Measurements from ENCODE around the gene LPAR2.

The LPAR2 gene

DNA sequence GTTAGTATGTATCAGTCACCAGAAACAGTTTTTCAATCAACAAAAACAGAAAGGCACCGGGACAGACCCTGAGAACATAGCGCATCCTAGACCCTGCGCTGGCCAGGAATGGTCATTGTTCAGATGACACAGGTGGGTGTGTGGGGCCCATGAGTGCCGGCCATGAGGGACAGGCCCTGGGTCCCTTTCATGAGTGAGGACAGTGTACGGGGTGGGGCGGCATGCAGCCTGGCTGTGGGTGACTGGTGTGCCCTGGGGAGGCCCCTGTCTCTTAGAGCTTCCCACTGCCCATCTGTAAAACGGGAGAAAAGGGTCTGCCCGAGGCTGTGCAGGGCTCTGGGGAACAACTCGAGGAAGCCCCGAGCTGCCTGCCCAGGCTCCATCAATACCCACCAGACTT is 35.3 kb downstream of the LPAR2 start:
- no peak for DNase-seq

DNA sequence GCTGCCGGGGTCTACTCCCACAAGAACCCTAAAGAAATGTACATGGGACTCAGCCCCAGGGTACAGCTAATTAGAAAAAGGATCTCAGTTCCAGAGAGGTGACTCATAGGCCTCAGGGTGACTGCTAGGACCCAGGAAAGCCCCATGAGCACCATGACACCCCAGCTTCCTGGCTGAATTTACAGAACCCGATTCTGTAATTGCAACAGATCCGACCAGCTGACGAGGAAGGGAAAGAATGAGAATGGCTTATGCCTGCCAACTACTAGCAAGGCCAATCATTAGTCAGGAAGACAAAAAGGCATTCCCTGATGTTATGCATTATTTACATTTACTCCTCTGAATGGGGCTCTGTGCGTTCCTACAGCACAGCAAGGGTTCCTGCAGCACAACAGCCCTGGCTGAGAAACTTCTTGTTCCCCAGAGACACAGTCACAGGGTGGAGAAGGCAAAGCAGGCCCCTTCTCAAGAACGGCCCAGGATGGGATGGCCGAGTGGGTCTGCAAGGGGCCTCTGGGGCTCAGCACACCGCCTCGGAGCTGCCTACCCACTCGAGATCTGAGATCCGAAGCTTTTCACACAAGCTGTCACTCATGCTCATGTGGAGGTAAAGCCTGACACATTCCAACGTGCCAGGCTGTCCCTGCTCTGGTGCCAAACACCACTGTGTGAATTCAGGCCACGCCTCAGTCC is 36.7 kb downstream of the LPAR2 start:
- DNase-seq, result peak; percentile 85

GRCh38 chr19:19588546-19588945 is 39.5 kb downstream of the LPAR2 start:
- DNase-seq, result no peak

- no peak for DNase-seq
These were observed 40.2 kb downstream of the LPAR2 start for GRCh38 chr19:19587771-19588170.

DNA sequence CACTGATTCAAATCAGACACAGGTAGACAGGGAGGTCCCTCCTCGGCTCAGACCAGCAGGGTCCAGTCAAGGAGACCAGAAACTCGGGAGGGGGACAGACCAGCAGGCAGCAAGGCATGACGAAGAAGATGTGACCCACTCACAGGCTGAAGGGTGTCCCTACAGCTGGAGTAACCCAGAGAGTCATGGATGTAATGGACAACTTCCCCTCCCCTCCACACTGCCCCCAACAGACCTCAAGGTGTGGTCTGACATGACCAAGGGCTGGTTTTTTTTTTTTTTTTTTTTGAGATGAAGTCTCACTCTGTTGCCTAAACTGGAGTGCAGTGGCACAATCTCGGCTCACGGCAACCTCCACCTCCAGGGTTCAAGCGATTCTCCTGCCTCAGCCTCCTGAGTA is 43.7 kb downstream of the LPAR2 start:
- no peak for DNase-seq

- DNase-seq, result no peak
These were observed 45.5 kb downstream of the LPAR2 start for GRCh38 chr19:19582471-19582870.

GRCh38 chr19:19581391-19581790 is 46.6 kb downstream of the LPAR2 start:
- no peak for DNase-seq

DNA sequence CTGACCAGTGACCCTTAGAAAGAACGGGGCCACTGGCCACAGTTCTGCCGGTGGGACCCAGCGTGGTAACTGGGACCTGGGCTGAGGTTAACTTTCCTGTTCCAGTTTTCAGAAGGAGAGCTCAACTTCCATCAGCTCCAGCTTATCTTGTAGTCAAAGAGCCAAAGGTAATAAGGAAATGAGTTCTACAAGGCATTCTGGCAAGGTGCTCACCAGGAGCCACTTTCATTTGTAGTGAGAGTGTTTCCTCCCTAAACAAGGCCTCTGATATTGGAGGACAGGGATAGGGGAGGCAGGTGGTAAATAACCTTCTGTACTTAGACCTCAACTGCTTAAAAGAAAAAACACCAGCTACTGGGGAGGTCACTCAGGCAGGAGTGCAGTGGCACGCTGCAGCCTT is 47.6 kb downstream of the LPAR2 start:
- DNase-seq, result no peak

GRCh38 chr19:19579533-19580361 is 48.3 kb downstream of the LPAR2 start:
- DNase-seq, result no peak

DNA sequence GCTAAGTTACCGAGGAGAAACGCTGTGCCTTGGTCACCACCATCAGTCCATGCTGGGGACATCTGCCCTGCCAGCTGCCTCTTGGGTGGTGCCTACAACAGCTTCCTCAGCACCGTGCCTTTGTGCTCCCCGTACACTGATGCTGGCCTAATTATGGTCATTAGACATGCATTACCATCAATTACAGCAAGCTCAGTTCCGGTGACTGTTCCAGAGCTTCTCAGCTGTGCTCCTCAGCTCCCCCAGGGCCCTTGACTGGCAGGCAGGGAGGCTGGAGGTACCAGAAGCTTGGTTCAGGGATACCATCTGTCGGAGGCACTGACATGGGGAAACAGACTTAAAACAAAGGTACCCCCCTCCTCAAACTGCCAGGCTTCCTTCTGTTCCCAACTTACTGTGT is 49.8 kb downstream of the LPAR2 start:
- no peak for DNase-seq

- DNase-seq, result no peak
These were observed 52.6 kb downstream of the LPAR2 start for GRCh38 chr19:19575411-19575810.

Data from CD4-positive, alpha-beta T cell treated with Interleukin-4 for 4 hours (primary cell).